ENCODE results near the gene RAB20.

The RAB20 gene

GRCh38 chr13:110554946-110555345 lies 6.6 kb downstream of the RAB20 start:
- no peaks in the 10 kb centered on the region for H3K27me3 ChIP-seq (ENCODE audit: insufficient read depth, low read length)
- no peaks in the 10 kb centered on the region for H3K36me3 ChIP-seq (ENCODE audit: insufficient read depth, low read length)
- no peak overlapping the region for H3K27ac ChIP-seq (ENCODE audit: low read depth, low read length, poor library complexity, severe bottlenecking)
- no peak overlapping the region for H3K9ac ChIP-seq (ENCODE audit: low read length)
- peaks cover 13% of the 10 kb centered on the region for H3K4me1 ChIP-seq (ENCODE audit: insufficient read depth, low read length, severe bottlenecking)
- H3K9me2 ChIP-seq (ENCODE audit: low read depth, low read length) = no peaks in the 10 kb centered on the region
- H3K9me3 ChIP-seq (ENCODE audit: low read length) = no peaks in the 10 kb centered on the region
- no peak overlapping the region for H3K4me2 ChIP-seq (ENCODE audit: low read length)
- H3K4me3 ChIP-seq (ENCODE audit: low read depth, low read length, poor library complexity, severe bottlenecking) = no peak overlapping the region
- no peaks in the 10 kb centered on the region for H4K20me1 ChIP-seq (ENCODE audit: insufficient read depth, low read length)
- TF ChIP-seq CTCF (IDR thresholded peaks at IDR 0.05; ENCODE audit: low read length) (no peak), EZH2 (IDR thresholded peaks at IDR 0.05; ENCODE audit: borderline replicate concordance, low read length) (no peak)
- H3F3A ChIP-seq (ENCODE audit: insufficient read depth, low read length) = no peaks in the 10 kb centered on the region
- no peak overlapping the region for H2AFZ ChIP-seq (ENCODE audit: low read length)
- no peaks in the 10 kb centered on the region for H3K79me2 ChIP-seq (ENCODE audit: insufficient read depth, low read length)

GRCh38 chr13:110554227-110554836 lies 7.2 kb downstream of the RAB20 start:
- no peak overlapping the region for H3K4me3 ChIP-seq (ENCODE audit: low read depth, low read length, poor library complexity, severe bottlenecking)
- TF ChIP-seq EZH2 (IDR thresholded peaks at IDR 0.05; ENCODE audit: borderline replicate concordance, low read length) (no peak), CTCF (IDR thresholded peaks at IDR 0.05; ENCODE audit: low read length) (no peak)
- no peaks in the 10 kb centered on the region for H3K9me3 ChIP-seq (ENCODE audit: low read length)
- no peak overlapping the region for H3K27ac ChIP-seq (ENCODE audit: low read depth, low read length, poor library complexity, severe bottlenecking)
- H4K20me1 ChIP-seq (ENCODE audit: insufficient read depth, low read length) = no peaks in the 10 kb centered on the region
- no peaks in the 10 kb centered on the region for H3K9me2 ChIP-seq (ENCODE audit: low read depth, low read length)
- H3K27me3 ChIP-seq (ENCODE audit: insufficient read depth, low read length) = no peaks in the 10 kb centered on the region
- no peak overlapping the region for H2AFZ ChIP-seq (ENCODE audit: low read length)
- peaks cover 13% of the 10 kb centered on the region for H3K4me1 ChIP-seq (ENCODE audit: insufficient read depth, low read length, severe bottlenecking)
- H3K79me2 ChIP-seq (ENCODE audit: insufficient read depth, low read length) = no peaks in the 10 kb centered on the region
- no peaks in the 10 kb centered on the region for H3K36me3 ChIP-seq (ENCODE audit: insufficient read depth, low read length)
- no peak overlapping the region for H3K9ac ChIP-seq (ENCODE audit: low read length)
- no peaks in the 10 kb centered on the region for H3F3A ChIP-seq (ENCODE audit: insufficient read depth, low read length)
- no peak overlapping the region for H3K4me2 ChIP-seq (ENCODE audit: low read length)

- TF ChIP-seq CTCF (IDR thresholded peaks at IDR 0.05; ENCODE audit: low read length) (no peak), EZH2 (IDR thresholded peaks at IDR 0.05; ENCODE audit: borderline replicate concordance, low read length) (no peak)
- no peaks in the 10 kb centered on the region for H3K9me2 ChIP-seq (ENCODE audit: low read depth, low read length)
- H3K4me2 ChIP-seq (ENCODE audit: low read length) = no peak overlapping the region
- H3K27ac ChIP-seq (ENCODE audit: low read depth, low read length, poor library complexity, severe bottlenecking) = no peak overlapping the region
- H3K9ac ChIP-seq (ENCODE audit: low read length) = no peak overlapping the region
- no peaks in the 10 kb centered on the region for H3K79me2 ChIP-seq (ENCODE audit: insufficient read depth, low read length)
- H2AFZ ChIP-seq (ENCODE audit: low read length) = no peak overlapping the region
- no peaks in the 10 kb centered on the region for H3K9me3 ChIP-seq (ENCODE audit: low read length)
- H3K4me1 ChIP-seq (ENCODE audit: insufficient read depth, low read length, severe bottlenecking) = peaks cover 13% of the 10 kb centered on the region
- no peaks in the 10 kb centered on the region for H3K36me3 ChIP-seq (ENCODE audit: insufficient read depth, low read length)
- no peaks in the 10 kb centered on the region for H4K20me1 ChIP-seq (ENCODE audit: insufficient read depth, low read length)
- no peaks in the 10 kb centered on the region for H3K27me3 ChIP-seq (ENCODE audit: insufficient read depth, low read length)
- H3F3A ChIP-seq (ENCODE audit: insufficient read depth, low read length) = no peaks in the 10 kb centered on the region
- no peak overlapping the region for H3K4me3 ChIP-seq (ENCODE audit: low read depth, low read length, poor library complexity, severe bottlenecking)
Observed at GRCh38 chr13:110553417-110553816, 8.1 kb downstream of the RAB20 start.
